NOMO-1 (cell line): ENCODE data around the gene PHF21A.

Experiments
- DNase-seq, 2 experiments: peaks; one replicate each; lab custom pipeline; 2025; ENCODE audit not compliant: unreplicated experiment in 2 of 2; lab: John Stamatoyannopoulos, UW

The PHF21A gene

DNA sequence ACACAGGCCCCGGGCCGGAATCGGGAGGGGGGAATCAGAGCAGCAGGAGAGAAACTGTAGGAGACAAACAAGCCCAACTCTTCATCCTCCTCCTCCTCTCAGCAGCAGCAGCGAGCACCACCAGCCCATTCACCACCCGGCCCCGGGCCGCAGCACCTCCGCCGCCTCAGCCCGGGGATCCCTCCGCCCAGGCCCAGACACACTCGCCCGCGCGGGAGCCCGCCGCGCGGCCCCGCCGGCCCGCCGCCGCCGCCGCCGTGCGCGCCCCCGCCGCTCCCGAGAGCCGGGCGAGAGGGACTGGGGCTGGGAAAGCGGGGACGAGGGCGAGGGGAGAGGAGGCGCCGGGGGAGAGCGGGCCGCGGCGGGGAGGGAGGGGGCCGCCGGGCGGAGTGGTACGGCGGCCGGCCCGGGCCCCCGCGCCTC is at the start of gene PHF21A:
TSS of gene PHF21A (minus strand) at position 154 of the 423 bp plus-strand sequence. CDS start 37,235 bp downstream, outside the sequence.
- DNase-seq = peak; percentile 79 to 88

- DNase-seq = no peak
These were observed 49.5 kb upstream of the PHF21A start for GRCh38 chr11:46170797-46171196.

DNA sequence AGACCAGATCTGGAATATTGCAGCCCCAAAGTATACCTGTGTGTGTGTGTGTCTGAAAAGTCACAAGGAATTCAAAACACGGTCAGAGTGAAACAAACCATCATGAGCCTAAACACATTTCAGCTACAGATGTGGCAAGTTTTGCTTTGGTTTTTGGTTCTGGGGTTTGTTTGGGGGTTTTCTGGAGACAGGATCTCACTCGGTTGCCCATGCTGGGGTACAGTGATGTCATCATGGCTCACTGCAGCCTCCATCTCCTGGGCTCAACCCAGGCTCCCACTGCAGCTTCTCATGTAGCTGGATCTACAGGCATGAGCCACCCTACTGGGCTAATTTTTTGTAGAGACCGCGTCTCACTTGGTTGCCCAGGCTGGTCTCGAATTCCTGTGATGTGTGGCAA is 41.4 kb upstream of the PHF21A start:
- no peak for DNase-seq

- DNase-seq = no peak
These were observed 39.9 kb upstream of the PHF21A start for GRCh38 chr11:46161201-46161600.

- DNase-seq = no peak
These were observed 38.8 kb upstream of the PHF21A start for GRCh38 chr11:46160100-46160499.

- no peak for DNase-seq
These were observed 38.4 kb upstream of the PHF21A start for GRCh38 chr11:46159680-46160079.

- no peak for DNase-seq
These were observed 28.6 kb upstream of the PHF21A start for GRCh38 chr11:46149826-46150225.

- DNase-seq = no peak
These were observed 28.1 kb upstream of the PHF21A start for GRCh38 chr11:46149342-46149741.

- no peak for DNase-seq
These were observed 23.5 kb upstream of the PHF21A start for GRCh38 chr11:46144741-46145140.

DNA sequence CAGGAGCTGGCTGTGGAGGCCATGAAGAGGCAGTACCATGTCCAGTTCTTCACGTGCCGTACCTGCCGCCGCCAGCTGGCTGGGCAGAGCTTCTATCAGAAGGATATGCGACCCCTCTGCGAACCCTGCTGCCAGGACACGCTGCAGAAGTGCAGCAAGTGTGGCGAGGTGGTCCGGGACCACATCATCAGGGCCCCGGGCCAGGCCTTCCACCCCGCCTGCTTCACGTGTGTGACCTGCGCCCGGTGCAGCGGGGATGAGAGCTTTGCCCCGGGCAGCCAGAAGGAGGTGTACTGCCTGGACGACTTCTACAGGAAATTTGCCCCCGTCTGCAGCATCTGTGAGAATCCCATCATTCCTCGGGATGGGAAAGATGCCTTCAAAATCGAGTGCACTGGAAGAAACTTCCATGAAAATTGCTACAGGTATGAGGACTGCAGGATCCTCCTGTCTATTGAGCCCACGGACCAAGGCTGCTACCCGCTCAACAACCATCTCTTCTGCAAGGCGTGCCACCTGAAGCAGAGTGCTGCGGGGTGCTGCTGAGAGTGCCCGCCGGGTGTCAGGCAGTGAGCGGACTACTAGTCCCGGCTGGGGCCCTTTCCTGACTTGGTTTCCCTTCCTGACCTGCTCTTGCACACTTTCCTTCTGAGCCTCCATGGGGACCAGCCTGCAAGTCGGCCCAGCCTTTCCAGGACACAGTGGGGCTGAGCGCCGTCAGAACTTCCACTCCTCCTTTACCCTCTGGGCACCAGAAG is 22.0 kb upstream of the PHF21A start:
- no peak for DNase-seq

GRCh38 chr11:46142561-46142960 is 21.3 kb upstream of the PHF21A start:
- DNase-seq = no peak

DNA sequence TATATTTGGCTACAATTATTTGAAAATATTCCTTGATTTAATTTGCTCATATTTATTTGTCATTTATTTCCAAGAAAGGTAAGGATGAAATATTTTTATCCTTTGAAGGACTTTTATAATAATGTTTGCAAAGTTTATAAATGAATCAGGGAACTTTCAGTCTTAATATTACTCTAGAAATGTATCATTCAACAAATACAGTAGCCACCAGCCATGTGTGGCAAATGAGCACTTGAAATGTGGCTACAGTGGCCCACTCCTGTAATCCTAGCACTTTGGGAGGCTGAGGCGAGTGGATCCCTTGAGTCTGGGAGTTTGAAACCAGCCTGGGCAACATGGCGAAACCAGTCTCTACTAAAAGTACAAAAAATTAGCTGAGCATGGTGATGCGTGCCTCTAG is 20.3 kb upstream of the PHF21A start:
- DNase-seq = no peak

- DNase-seq = no peak
These were observed 13.3 kb upstream of the PHF21A start for GRCh38 chr11:46134540-46134939.

DNA sequence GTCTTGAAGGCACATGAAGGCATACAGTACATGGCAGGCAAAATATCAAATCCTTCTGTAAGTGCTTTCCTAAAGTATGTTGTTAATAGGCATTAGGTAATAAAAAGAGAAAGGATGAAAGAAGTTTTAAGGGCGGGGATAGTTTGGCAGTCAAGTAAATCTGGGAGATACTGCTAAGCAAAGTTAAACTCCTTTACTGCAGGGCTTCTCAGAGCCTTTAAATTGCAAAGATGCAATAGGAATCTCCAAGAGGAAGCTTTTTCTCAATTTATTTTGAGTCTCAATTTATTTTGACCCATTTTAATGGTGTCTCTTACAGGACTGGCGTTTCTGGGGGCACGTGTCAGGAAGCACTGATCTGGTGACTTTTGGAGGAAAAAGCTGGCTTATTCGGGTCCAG is 12.8 kb upstream of the PHF21A start:
- no peak for DNase-seq

DNA sequence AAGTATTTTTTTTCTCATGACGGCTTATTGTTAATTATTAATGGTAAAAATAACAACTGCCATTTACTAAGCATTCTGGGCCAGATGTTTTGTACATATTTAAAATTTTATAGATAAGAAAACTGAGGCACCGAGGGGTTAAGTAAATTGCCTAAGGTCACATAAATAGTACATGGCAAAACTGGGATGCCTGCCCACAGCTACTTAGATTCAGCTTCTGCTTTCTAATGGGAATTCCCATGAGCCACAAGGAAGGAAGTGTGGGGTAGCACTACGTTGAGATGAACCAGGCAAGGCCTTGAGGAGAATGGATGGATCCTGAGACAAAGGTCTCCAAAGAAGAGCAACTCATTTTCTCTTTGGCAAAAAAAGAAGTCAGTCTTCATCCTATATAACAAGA is 11.9 kb upstream of the PHF21A start:
- no peak for DNase-seq

GRCh38 chr11:46130286-46130940 is 9.2 kb upstream of the PHF21A start:
- DNase-seq = no peak

DNA sequence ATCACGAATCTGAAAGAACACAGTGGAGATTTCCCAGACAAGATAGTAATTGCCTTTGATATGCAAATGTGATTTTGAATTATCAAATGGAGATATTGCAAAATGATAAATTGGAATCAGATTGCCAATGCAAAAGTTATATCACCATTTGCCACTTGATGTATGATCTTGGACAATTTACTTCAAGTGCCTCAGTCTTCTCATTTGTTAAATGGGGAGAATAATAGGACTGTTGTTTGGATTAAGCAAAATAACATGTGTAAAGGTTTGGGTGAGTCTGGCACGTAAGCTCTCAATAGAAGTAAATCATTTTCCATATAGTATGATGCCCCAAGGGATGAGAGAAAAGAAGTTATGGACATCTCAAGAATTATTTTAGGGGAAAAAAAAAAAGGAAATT is 7.9 kb upstream of the PHF21A start:
- DNase-seq = no peak

DNA sequence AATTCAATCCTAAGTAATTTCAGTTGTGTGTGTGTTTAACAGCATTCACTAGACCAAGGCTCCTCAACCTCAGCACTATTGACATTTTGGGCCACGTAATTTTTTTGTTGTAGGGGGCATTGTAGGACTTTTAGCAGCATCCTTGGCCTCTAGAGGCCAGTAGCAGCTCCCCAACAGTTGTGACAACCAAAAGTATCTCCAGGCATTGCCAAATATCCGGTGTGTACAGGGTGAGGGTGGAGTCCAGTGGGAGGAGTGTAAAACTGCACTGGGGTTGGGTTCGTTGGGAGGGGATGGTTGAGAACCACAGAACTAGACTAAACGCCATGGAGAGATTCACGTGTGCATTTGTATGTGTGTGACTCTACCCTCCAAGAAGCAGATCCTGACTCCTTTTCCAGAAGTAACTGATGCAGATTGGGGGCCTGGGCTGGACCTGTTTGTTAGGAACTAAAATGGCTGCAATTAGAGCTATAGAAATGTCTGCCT is 5.9 kb upstream of the PHF21A start:
- peak; percentile 95 to 96 for DNase-seq

DNA sequence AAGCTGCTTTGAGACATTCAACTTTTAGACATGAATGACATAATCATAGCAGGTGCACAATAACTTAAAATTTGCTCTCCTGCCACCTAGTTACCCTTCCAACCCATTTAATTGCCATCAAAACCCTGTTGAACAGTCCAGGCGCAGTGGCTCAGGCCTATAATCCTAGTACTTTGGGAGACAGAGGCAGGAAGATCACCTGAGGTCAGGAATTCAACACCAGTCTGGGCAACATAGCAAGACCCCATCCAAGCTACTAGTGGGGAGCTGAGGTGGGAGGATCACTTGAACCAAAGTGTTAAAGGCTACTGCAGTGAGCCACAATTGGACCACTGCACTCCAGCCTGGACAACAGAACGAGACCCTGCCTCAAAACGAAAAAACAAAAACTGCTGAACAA is 4.0 kb upstream of the PHF21A start:
- DNase-seq = no peak

DNA sequence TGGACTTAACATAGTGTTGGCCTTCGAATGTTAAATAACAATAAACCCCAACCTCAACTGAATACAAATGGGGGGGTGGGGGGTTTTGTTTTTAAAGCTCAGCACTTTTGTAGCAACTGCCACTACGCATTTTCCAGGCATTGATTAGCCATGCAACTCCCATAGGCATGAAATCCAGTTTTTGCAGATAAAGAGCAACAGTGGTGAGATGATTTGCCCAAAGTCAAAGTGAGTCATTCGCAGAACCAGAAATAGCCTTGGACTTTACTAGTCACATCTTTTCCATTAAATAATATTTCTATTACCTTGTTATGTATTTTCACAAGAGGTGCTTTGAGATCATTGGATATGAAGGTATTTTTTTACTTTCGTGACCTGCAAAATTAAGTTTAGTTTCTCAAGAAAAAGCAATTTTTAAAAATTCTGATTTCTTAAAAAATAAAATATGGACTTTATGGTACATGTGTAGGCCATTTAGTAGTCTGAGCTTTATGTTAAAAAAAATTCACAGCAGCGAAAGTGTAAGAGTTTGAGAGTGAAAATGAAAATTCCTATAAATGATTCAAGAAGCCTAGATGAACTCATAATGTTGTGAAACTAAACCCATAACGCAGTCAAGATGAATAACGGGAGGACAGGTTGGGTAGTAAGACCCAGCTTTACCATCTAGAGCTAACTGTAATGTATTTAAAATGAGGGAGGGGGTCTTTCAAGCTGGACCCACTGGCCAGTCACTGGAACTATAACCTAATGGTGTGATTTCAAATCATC is 1.9 kb upstream of the PHF21A start:
- DNase-seq = no peak

- peak; percentile 78 to 85 for DNase-seq
These were observed 647 bp upstream of the PHF21A start for GRCh38 chr11:46121724-46122477.
